ENCODE data around the gene A4GNT.
A peak's percentile ranks its signal among the peaks of the same experiment; 100 is the strongest.
"Not testable (repeated sequence)": the region's sequence is repeated elsewhere in the genome, so short reads cannot be mapped to it uniquely, and the experiment has no call there.

Gene A4GNT

GRCh38 chr3:138132239-138132638 is at the start of gene A4GNT:
TSS of gene A4GNT (minus strand) at chr3:138132390. CDS start at chr3:138131256, 1,134 bp downstream.
- no peak for DNase-seq

- DNase-seq, result peak; percentile 31
Measured at GRCh38 chr3:138180375-138181029, 48.3 kb upstream of the A4GNT start.

- DNase-seq, result peak; percentile 81
Measured at GRCh38 chr3:138174421-138175131, 42.4 kb upstream of the A4GNT start, which contains the start of gene DBR1. TSS of gene DBR1 (minus strand) at chr3:138174921. CDS start at chr3:138174795, 126 bp downstream.

GRCh38 chr3:138173769-138174420 is 41.7 kb upstream of the A4GNT start:
- no peak for DNase-seq

- DNase-seq, result no peak
Measured at GRCh38 chr3:138172625-138173024, 40.4 kb upstream of the A4GNT start.

GRCh38 chr3:138165061-138165460 is 32.9 kb upstream of the A4GNT start:
- DNase-seq, result no peak

- DNase-seq, result no peak
Measured at GRCh38 chr3:138157743-138158142, 25.6 kb upstream of the A4GNT start.

- DNase-seq, result no peak
Measured at GRCh38 chr3:138154534-138154933, 22.3 kb upstream of the A4GNT start.

- no peak for DNase-seq
Measured at GRCh38 chr3:138148503-138148902, 16.3 kb upstream of the A4GNT start.

GRCh38 chr3:138142181-138142580 is 10.0 kb upstream of the A4GNT start:
- DNase-seq, result not testable (repeated sequence)

GRCh38 chr3:138140940-138141339 is 8.8 kb upstream of the A4GNT start:
- no peak for DNase-seq

GRCh38 chr3:138139691-138140090 is 7.5 kb upstream of the A4GNT start:
- DNase-seq, result no peak

GRCh38 chr3:138137861-138138260 is 5.7 kb upstream of the A4GNT start:
- DNase-seq, result no peak

GRCh38 chr3:138136201-138136600 is 4.0 kb upstream of the A4GNT start:
- no peak for DNase-seq

GRCh38 chr3:138135833-138136194 is 3.6 kb upstream of the A4GNT start:
- no peak for DNase-seq

- DNase-seq, result no peak
Measured at GRCh38 chr3:138135146-138135832, 3.1 kb upstream of the A4GNT start.

GRCh38 chr3:138127636-138128365 is 4.4 kb downstream of the A4GNT start:
- DNase-seq, result no peak

- DNase-seq, result no peak
Measured at GRCh38 chr3:138125548-138126221, 6.5 kb downstream of the A4GNT start.

- no peak for DNase-seq
Measured at GRCh38 chr3:138124706-138125355, 7.4 kb downstream of the A4GNT start.

GRCh38 chr3:138124188-138124587 is 8.0 kb downstream of the A4GNT start:
- DNase-seq, result no peak

- no peak for DNase-seq
Measured at GRCh38 chr3:138119423-138119766, 12.8 kb downstream of the A4GNT start.

Data from activated CD4-positive, alpha-beta T cell treated with anti-CD3 and anti-CD28 coated beads for 48 hours (primary cell).